ENCODE data around the gene SLC25A25. TPM values are rescaled to one million over a fixed set of nuclear protein-coding genes. Genes with fewer than 3 reads are reported as not detected.
A peak's percentile ranks its signal among the peaks of the same experiment; 100 is the strongest.

Gene SLC25A25
- total RNA-seq, 2 donors from 2014 or later = 26.0 to 33.1 TPM

- no peak for DNase-seq (ENCODE audit: low spot score)
- H3K4me1 ChIP-seq (replicated peaks) = peaks cover 39% of the 10 kb centered on the region
- no peaks in the 10 kb centered on the region for H3K36me3 ChIP-seq
- no peak overlapping the region for H3K4me3 ChIP-seq
- H3K27me3 ChIP-seq (replicated peaks; ENCODE audit: insufficient read depth) = no peaks in the 10 kb centered on the region
- intact Hi-C loops (cut with DNase I) = loop anchor here (10.0 kb wide), 1 partner anchor 132 kb away; no protein-coding TSS in a partner anchor
- TF ChIP-seq POLR2AphosphoS5 (IDR thresholded peaks at IDR 0.05) = no peak
- no peak for TF ChIP-seq POLR2A (IDR thresholded peaks at IDR 0.05)
- no peak for TF ChIP-seq CTCF (IDR thresholded peaks at IDR 0.05)
- H3K9me3 ChIP-seq = no peaks in the 10 kb centered on the region
- 83% methylated on average over 19 of the region's 19 CpGs for WGBS
- peak overlapping the region; percentile 87 to 90 for H3K27ac ChIP-seq
These were observed 28.8 kb downstream of the SLC25A25 start for GRCh38 chr9:128096616-128097536.

DNA sequence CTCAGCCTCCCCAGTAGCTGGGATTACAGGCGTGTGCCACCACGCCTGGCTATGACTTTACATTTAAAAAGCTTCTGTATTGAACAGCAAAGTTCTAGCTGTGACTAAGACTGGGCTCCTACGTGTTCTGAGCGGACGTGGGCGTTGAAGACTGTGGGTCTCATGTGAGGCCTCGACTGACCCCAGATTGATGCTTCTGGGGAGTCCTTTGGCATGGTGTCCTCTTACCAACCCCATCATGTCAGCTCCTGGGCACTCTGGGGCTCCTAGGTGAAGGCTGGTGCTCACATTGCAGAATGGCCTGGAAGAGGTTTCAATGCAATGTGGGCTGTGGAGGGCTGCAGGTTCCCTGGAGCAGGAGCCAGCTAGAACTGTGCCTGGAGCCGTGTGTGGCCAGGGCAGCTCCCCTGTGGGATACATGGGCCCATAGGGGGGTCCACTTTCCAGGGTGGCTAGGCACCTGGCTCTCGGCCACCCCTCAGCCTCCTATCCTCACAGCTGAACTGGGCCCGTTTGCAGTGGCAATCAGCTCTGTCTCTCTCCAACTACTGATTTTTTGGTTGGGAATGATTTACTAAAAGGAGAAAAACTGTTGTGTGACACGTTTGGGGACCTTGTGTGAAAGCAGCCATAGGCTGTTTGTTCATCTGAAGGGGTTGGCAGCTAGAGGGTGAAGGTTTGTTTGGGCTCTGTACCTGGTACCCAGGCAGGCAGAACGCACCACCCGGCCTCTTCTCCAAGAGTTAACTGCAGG lies 29.7 kb downstream of the SLC25A25 start:
- no peak for TF ChIP-seq POLR2A (IDR thresholded peaks at IDR 0.05)
- no peak for TF ChIP-seq CTCF (IDR thresholded peaks at IDR 0.05)
- TF ChIP-seq POLR2AphosphoS5 (IDR thresholded peaks at IDR 0.05) = no peak
- DNase-seq (ENCODE audit: low spot score) = no peak
- peak overlapping the region; percentile 87 to 90 for H3K27ac ChIP-seq
- H3K9me3 ChIP-seq = no peaks in the 10 kb centered on the region
- H3K27me3 ChIP-seq (replicated peaks; ENCODE audit: insufficient read depth) = no peaks in the 10 kb centered on the region
- peaks cover 39% of the 10 kb centered on the region for H3K4me1 ChIP-seq (replicated peaks)
- intact Hi-C loops (cut with DNase I) = loop anchor here (2.0 to 10.0 kb wide), 2 partner anchors 29 to 133 kb away; partner anchors contain the start of gene SLC25A25
- H3K36me3 ChIP-seq = no peaks in the 10 kb centered on the region
- 56% methylated on average over 13 of the region's 13 CpGs for WGBS
- H3K4me3 ChIP-seq = no peak overlapping the region

DNA sequence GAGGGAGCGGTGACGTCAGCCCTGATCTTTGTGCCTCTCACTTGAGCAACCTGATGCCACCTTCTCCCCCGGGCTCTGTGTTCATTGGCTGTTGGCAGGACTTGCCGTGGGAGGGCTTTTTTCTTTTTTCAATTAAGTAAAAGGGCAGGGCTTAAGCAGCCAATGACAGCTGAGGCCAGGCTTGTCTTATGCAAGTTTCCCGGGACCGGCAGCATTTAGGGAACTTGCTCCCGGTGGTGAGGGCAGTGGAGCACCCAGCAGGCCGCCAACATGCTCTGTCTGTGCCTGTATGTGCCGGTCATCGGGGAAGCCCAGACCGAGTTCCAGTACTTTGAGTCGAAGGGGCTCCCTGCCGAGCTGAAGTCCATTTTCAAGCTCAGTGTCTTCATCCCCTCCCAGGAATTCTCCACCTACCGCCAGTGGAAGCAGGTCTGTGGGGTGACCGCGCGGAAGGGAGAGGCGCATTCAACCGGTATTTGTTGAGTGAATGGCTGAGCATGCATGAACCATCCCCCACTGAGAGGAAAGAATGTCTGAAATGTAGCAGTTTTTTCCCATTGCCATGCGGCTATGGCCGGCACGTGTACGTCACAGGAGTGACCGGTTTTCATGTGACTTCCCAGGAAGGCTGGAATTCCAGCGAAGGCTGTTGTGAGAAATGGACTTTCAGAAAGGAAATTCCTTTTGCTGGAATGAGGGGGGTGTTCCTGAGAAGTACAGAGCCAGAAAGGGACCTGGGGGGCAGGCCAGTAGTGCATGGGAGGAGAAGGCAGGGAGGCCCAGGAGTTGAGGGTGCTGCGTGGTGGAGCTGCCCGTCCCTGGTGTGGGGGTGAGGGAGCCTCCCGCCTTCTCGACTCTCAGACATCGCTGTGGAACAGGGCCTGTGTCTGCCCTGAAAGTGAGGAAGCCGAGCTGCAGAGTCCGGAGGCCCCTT lies 30.5 kb downstream of the SLC25A25 start:
- Histone ChIP-seq H3K27ac (peak overlapping the region; percentile 87 to 90), H3K27me3 (replicated peaks; ENCODE audit: insufficient read depth) (no peaks in the 10 kb centered on the region), H3K9me3 (no peaks in the 10 kb centered on the region), H3K4me1 (replicated peaks) (peaks cover 34% of the 10 kb centered on the region), H3K36me3 (no peaks in the 10 kb centered on the region), H3K4me3 (peak overlapping the region; percentile 29 to 31)
- DNase-seq (ENCODE audit: low spot score) = peak; percentile 98
- intact Hi-C loops (cut with DNase I) = loop anchor here (2.0 to 10.0 kb wide), 2 partner anchors 30 to 134 kb away; partner anchors contain the start of gene SLC25A25
- TF ChIP-seq POLR2AphosphoS5 (IDR thresholded peaks at IDR 0.05) = peak; percentile 98
- no peak for TF ChIP-seq CTCF (IDR thresholded peaks at IDR 0.05)
- TF ChIP-seq POLR2A (IDR thresholded peaks at IDR 0.05) = peak; percentile 99
- 8% methylated on average over 32 of the region's 32 CpGs for WGBS

GRCh38 chr9:128099231-128099931 lies 31.3 kb downstream of the SLC25A25 start:
- Histone ChIP-seq H3K27ac (peak overlapping the region; percentile 87 to 90), H3K4me3 (peak overlapping the region; percentile 29 to 31), H3K27me3 (replicated peaks; ENCODE audit: insufficient read depth) (no peaks in the 10 kb centered on the region), H3K4me1 (replicated peaks) (peaks cover 32% of the 10 kb centered on the region), H3K36me3 (no peaks in the 10 kb centered on the region), H3K9me3 (no peaks in the 10 kb centered on the region)
- TF ChIP-seq CTCF (IDR thresholded peaks at IDR 0.05) (no peak), POLR2AphosphoS5 (IDR thresholded peaks at IDR 0.05) (no peak), POLR2A (IDR thresholded peaks at IDR 0.05) (no peak)
- intact Hi-C loops (cut with DNase I) = loop anchor here (2.0 to 10.0 kb wide), 2 partner anchors 31 to 135 kb away; partner anchors contain the start of gene SLC25A25
- WGBS = 44% methylated on average over 16 of the region's 16 CpGs
- no peak for DNase-seq (ENCODE audit: low spot score)

Data from prostate gland (tissue), 2 donors.